Measurements from ENCODE around the gene MGAT4D.
"Not testable (repeated sequence)": the region's sequence is repeated elsewhere in the genome, so short reads cannot be mapped to it uniquely, and the experiment has no call there.

MGAT4D gene

GRCh38 chr4:140497747-140498636 is at the start of gene MGAT4D:
Gene MGAT4D (minus strand): TSS chr4:140498293. CDS start chr4:140498222, 71 bp downstream.
- peak; percentile 24 for DNase-seq

- no peak for DNase-seq
Observed at GRCh38 chr4:140533951-140534480, 35.9 kb upstream of the MGAT4D start.

- DNase-seq, result no peak
Observed at GRCh38 chr4:140529434-140529833, 31.3 kb upstream of the MGAT4D start.

GRCh38 chr4:140523857-140524742 is 26.0 kb upstream of the MGAT4D start, which contains the start of gene ELMOD2:
Gene ELMOD2 (plus strand): TSS chr4:140524168. CDS start chr4:140525429, 1,261 bp downstream.
- DNase-seq, result peak; percentile 98

GRCh38 chr4:140523370-140523856 is 25.3 kb upstream of the MGAT4D start:
- DNase-seq, result no peak

- no peak for DNase-seq
Observed at GRCh38 chr4:140515423-140515822, 17.3 kb upstream of the MGAT4D start.

- DNase-seq, result not testable (repeated sequence)
Observed at GRCh38 chr4:140513765-140514164, 15.7 kb upstream of the MGAT4D start.

- no peak for DNase-seq
Observed at GRCh38 chr4:140504261-140504660, 6.2 kb upstream of the MGAT4D start.

- DNase-seq, result no peak
Observed at GRCh38 chr4:140499391-140499790, 1.3 kb upstream of the MGAT4D start.

GRCh38 chr4:140497405-140497746 is 717 bp downstream of the MGAT4D start:
- no peak for DNase-seq

- no peak for DNase-seq
Observed at GRCh38 chr4:140485939-140486338, 12.2 kb downstream of the MGAT4D start.

GRCh38 chr4:140483445-140483844 is 14.6 kb downstream of the MGAT4D start:
- DNase-seq, result no peak

- DNase-seq, result no peak
Observed at GRCh38 chr4:140472156-140472555, 25.9 kb downstream of the MGAT4D start.

- peak; percentile 17 for DNase-seq
Observed at GRCh38 chr4:140469791-140470733, 28.0 kb downstream of the MGAT4D start.

GRCh38 chr4:140466146-140466545 is 31.9 kb downstream of the MGAT4D start:
- DNase-seq, result no peak

GRCh38 chr4:140463614-140464013 is 34.5 kb downstream of the MGAT4D start:
- no peak for DNase-seq

- DNase-seq, result no peak
Observed at GRCh38 chr4:140463182-140463581, 34.9 kb downstream of the MGAT4D start.

GRCh38 chr4:140450352-140450751 is 47.7 kb downstream of the MGAT4D start:
- DNase-seq, result no peak

- no peak for DNase-seq
Observed at GRCh38 chr4:140448830-140449229, 49.3 kb downstream of the MGAT4D start.

GRCh38 chr4:140448162-140448561 is 49.9 kb downstream of the MGAT4D start:
- DNase-seq, result no peak

GRCh38 chr4:140444347-140444746 is 53.7 kb downstream of the MGAT4D start:
- DNase-seq, result not testable (repeated sequence)

GRCh38 chr4:140439644-140440142 is 58.4 kb downstream of the MGAT4D start:
- DNase-seq, result no peak

Measured in right hindlimb (tissue), 1 donor.